ENCODE data around the gene INPPL1. TPM values are rescaled to one million over a fixed set of nuclear protein-coding genes. Genes with fewer than 3 reads are reported as not detected.

INPPL1 gene
- total RNA-seq, 1 donor from 2014 or later = 93.1 TPM

DNA sequence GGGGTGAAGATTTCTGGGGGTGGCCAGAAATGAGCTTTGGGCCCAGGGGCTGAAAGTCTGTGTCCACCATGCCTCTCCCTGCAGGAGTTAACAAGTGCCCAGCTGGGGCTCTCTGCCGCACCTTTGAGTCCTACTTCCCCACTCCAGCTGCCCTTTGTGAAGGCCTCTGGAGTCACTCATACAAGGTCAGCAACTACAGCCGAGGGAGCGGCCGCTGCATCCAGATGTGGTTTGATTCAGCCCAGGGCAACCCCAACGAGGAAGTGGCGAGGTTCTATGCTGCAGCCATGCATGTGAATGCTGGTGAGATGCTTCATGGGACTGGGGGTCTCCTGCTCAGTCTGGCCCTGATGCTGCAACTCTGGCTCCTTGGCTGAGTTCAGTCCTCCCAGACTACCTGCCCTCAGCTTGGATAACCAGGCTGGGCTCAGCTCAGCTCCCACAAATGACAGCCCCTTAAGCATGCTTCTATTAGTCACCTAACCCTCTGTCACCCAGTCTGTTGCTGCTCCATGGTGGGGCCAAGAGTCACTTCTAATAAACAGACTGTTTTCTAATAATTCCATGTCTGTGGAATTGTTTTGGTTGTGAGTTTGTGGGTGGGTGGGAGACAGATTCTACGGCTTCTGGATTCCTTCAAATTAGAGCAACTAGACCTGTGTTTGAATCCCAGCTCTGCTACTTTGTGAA is 3.0 kb upstream of the INPPL1 start:
- no peak for DNase-seq (ENCODE audit: low read depth)
- Histone ChIP-seq H3K36me3 (ENCODE audit: control insufficient read depth, insufficient read depth, low read length) (no peaks in the 10 kb centered on the region), H3K4me3 (ENCODE audit: low read depth, low read length) (no peak overlapping the region), H3K27me3 (ENCODE audit: control insufficient read depth, insufficient read depth, low read length) (peaks cover 6% of the 10 kb centered on the region)
- TF ChIP-seq, protein P1, sequence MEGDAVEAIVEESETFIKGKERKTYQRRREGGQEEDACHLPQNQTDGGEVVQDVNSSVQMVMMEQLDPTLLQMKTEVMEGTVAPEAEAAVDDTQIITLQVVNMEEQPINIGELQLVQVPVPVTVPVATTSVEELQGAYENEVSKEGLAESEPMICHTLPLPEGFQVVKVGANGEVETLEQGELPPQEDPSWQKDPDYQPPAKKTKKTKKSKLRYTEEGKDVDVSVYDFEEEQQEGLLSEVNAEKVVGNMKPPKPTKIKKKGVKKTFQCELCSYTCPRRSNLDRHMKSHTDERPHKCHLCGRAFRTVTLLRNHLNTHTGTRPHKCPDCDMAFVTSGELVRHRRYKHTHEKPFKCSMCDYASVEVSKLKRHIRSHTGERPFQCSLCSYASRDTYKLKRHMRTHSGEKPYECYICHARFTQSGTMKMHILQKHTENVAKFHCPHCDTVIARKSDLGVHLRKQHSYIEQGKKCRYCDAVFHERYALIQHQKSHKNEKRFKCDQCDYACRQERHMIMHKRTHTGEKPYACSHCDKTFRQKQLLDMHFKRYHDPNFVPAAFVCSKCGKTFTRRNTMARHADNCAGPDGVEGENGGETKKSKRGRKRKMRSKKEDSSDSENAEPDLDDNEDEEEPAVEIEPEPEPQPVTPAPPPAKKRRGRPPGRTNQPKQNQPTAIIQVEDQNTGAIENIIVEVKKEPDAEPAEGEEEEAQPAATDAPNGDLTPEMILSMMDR (IDR thresholded peaks at IDR 0.05; ENCODE audit: insufficient read depth, low read length, poor library complexity, severe bottlenecking) = no peak

DNA sequence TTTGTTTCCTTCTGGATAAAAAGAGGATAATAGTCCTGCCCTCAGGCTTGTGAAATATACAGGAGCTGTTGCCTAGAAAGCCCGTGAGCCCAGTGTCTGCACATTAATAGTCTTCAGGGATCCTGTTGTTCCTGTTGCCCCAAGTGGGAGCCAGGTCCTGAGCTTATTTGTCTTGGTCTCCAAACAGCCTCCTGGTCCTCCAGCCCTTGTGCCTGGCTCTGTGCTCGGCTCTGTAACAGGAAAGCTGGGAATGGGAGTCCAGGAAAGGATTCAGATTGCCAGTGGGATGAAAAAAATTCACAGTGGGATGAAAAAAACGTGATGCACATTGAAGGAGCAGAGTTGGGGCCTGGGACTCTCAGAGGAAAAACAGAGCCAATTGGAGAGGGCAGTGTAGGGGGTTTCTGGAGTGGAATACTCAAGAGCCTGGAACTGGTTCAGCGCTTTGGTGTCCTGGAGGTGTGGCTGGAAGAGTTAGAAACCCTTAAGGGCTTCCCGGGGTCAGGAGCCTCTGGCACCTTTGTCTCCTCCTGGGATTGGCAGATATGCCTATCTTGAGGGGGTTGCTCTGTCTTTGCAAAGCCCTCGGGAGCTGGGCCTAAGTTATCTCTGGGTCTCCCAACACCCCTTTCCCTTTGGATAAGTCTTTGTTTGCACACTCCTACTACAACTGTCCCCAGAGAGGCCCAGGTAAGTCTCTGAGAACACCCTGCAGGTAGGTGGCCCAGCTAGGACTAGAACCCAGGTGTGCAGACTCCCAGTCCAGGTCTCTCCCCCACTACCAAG is 2.3 kb upstream of the INPPL1 start:
- DNase-seq (ENCODE audit: low read depth) = no peak
- H3K27me3 ChIP-seq (ENCODE audit: control insufficient read depth, insufficient read depth, low read length) = peaks cover 6% of the 10 kb centered on the region
- TF ChIP-seq, protein P1 (IDR thresholded peaks at IDR 0.05; ENCODE audit: insufficient read depth, low read length, poor library complexity, severe bottlenecking) = no peak

DNA sequence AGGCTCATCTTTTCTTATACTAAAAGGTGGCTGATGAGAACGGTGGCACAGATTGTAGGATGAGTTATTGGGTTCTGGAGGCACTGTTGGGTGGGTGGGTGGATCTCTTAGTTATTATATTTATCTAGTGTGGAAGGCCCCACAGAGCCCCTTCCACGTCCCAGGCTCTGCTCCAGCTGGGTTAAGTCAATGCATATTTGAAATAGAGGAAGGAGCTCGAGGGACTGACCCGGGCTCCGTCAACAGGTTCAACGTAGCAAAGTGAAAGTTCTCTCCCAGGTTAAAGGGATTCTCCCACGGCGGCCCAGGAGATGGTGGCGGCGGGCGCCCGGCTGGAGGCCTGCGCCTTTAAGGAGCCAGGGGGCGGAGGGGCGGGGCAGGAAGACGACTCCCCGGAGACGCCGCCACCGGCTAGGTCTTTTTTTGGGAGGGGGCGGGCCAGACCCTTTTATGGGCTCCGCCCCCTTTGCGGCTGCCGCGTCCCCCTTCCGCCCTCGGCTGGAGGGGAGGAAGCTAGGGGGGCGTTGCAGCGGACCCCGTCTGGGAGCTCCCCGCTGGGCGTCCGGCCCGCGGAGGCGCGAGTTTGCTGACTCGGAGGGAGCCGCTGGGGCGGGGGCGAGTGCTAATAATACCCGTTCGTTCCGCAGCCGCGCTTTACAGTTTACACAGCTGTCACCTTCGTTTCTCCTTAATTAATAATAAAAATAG is 1.5 kb upstream of the INPPL1 start:
- Histone ChIP-seq H3K36me3 (ENCODE audit: control insufficient read depth, insufficient read depth, low read length) (no peaks in the 10 kb centered on the region), H3K27me3 (ENCODE audit: control insufficient read depth, insufficient read depth, low read length) (peaks cover 4% of the 10 kb centered on the region), H3K4me3 (ENCODE audit: low read depth, low read length) (peak overlapping the region; percentile 77)
- TF ChIP-seq, protein P1 (IDR thresholded peaks at IDR 0.05; ENCODE audit: insufficient read depth, low read length, poor library complexity, severe bottlenecking) = peak; percentile 39
- DNase-seq (ENCODE audit: low read depth) = peak; percentile 64

More for the DNA sequence above, 2.3 kb upstream of the INPPL1 start:
- Histone ChIP-seq H3K4me3 (ENCODE audit: low read depth, low read length) (peak overlapping the region; percentile 77), H3K36me3 (ENCODE audit: control insufficient read depth, insufficient read depth, low read length) (no peaks in the 10 kb centered on the region)

DNA sequence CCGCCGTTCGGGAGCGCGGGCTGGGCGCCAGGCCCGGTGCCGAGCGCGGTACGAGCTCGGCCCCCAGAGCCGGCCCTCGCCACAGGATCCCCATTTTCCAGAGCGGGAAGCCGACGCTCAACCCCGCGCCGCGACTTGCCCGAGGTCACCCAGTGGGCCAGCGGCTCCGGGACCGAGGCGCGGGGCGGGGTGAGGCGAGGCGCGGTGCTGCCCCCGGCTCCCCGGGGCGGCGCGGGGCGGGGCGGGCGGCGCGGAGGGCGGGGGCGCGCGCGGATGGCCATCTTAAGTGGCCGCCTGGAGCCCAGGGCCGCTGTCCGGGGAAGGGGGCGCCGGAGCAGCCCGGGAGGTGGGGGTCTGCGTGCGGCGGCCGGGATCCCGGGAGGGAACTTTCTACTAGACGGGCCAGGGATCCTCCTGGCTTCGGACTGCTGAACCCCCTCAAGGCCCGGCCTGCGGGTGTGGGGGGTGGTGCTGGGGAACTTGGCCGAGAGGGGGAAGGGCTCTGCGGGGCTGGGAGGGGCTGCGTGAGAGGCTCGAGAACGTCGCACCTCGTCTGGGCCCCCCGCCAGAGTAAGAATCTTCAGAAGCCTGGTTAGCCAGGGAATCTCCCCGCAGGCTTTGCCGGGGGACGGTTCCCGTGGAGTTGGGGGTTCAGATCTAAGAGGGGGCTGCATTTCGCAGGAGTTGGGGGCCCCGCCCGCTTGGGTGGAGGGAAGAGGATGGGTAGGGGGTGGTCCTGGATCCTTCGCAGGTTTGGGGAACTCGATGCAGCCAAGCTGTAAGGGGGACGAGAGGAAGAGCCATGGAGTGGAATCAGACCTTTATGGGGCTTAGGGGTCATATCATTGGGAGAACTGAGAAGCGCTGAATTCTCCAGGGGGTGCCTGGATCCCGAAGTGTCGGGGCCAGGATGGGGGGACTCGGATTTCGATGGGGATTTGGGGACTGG is 678 bp upstream of the INPPL1 start:
- H3K27me3 ChIP-seq (ENCODE audit: control insufficient read depth, insufficient read depth, low read length) = no peaks in the 10 kb centered on the region
- H3K36me3 ChIP-seq (ENCODE audit: control insufficient read depth, insufficient read depth, low read length) = peaks cover under 1% of the 10 kb centered on the region
- TF ChIP-seq, protein P1 (IDR thresholded peaks at IDR 0.05; ENCODE audit: insufficient read depth, low read length, poor library complexity, severe bottlenecking) = no peak
- DNase-seq (ENCODE audit: low read depth) = no peak
- peak overlapping the region; percentile 77 for H3K4me3 ChIP-seq (ENCODE audit: low read depth, low read length)

DNA sequence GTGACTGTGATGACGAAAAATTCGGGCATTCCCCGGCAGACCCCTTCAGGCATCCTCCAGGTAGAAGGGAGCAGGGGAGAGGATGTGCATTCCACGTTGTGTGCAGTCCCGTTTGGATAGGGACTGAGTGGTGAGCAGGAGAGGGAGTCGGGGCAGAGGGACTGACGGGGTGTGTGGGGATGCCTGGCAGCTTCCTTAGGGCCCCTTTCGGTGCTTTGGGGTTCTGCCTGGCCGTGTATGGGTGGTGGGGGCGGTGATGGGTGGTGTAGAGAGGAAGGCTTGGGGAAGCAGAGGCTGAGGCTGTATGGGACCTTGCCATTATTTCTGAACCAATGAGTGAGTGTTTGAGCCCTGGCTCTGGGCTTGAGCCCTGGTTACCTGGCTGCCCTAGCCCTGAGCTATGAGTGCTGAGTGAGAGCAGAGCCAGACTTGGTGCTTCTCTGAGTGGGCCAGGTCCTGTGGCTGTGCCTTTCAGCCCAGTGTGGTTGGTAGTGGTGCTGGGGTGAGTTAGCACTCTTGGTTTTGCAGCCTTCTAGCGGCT is 914 bp downstream of the INPPL1 start:
- H3K4me3 ChIP-seq (ENCODE audit: low read depth, low read length) = peak overlapping the region; percentile 77
- peaks cover 8% of the 10 kb centered on the region for H3K36me3 ChIP-seq (ENCODE audit: control insufficient read depth, insufficient read depth, low read length)
- no peaks in the 10 kb centered on the region for H3K27me3 ChIP-seq (ENCODE audit: control insufficient read depth, insufficient read depth, low read length)
- TF ChIP-seq, protein P1 (IDR thresholded peaks at IDR 0.05; ENCODE audit: insufficient read depth, low read length, poor library complexity, severe bottlenecking) = no peak
- DNase-seq (ENCODE audit: low read depth) = no peak

All from kidney epithelial cell (primary cell).